Measurements from ENCODE around the gene NALCN.

NALCN gene

DNA sequence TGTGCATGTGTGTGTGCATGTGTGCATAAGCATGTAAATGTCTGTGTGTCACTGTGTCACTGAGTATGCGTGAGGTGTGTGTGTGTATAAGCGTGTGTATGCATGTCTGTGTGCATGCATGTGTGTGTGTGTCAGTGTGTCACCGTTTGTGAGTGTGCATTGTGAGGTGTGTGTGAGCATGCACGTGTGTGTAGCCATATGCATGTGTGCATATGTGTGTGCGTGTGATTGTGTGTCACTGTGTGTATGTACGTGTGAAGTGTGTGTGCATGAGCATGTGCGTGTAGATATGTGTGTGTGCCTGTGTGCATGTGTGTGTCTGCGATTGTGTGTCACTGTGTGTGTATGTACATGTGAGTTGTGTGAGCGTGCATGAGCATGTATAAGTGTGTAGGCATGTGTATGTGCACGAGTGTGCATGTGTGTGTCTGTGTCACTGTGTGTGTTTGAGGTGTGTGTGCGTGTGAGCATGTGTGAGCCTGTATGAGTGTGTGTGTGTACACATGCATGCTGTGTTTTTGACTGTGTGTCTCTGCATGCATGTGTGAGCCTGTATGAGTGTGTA lies 144.5 kb downstream of the NALCN start:
- ATAC-seq, result no peak

DNA sequence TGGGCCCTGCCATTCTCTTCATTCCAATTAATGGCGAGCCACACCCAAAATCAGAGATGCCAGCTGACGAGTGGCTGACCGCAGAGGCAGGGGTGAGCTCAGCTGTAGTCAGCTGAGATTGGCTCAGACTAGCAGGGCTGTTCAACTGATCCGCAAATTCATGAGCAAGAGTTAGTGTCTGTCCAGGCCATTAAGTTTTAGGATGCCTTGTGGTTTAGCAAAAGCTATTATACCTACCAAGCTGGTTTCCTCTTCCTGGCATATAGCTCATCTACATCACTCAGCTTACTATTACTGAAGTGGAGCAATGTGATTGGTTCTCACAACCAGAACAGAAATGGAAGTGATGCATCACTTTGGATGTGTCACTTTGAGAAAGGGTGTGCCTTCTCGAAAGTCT lies 148.7 kb downstream of the NALCN start:
- ATAC-seq, result no peak

GRCh38 chr13:101265934-101266333 lies 150.4 kb downstream of the NALCN start:
- ATAC-seq, result no peak

DNA sequence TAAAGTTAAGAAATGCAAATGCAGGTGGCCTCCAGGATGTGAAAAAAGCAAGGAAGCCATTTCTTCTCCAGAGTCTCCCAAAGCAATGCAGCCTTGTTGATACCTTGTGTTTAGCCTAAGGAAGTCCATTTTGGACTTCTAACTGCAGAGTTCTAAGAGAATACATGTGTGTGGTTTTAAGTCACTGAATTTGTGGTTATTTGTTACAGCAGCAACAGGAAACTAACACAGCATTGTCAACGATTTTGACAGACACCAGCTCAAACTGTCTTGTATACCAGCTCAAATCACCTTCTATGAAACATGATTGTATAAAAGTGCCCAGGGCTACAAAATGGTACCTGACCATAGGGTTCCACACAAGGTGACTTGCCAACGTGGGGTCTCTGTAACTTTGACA lies 151.4 kb downstream of the NALCN start:
- ATAC-seq, result no peak

GRCh38 chr13:101262306-101262705 lies 154.0 kb downstream of the NALCN start:
- ATAC-seq, result no peak

GRCh38 chr13:101258509-101258908 lies 157.8 kb downstream of the NALCN start:
- no peak for ATAC-seq

GRCh38 chr13:101258071-101258470 lies 158.2 kb downstream of the NALCN start:
- peak; percentile 92 to 95 for ATAC-seq

GRCh38 chr13:101248739-101249514 lies 167.4 kb downstream of the NALCN start:
- ATAC-seq, result no peak

GRCh38 chr13:101242720-101243119 lies 173.6 kb downstream of the NALCN start:
- no peak for ATAC-seq

DNA sequence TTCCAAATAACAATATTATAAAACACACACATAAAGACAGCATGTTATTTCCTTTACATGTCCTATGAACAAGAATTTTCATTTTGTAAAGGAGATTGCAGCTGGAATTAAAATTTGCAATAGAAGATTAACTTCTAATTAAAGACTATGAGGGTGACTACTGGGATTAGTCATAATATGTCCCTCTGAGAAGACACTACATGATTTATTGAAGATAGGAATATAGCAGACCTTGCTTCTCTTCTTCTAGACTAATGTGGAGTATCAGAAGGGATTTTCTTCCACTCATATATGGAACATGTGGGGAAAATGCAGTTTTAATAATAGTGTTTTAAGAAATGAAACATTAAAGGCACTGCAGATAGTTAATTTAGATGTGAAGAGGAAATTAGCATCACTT lies 177.8 kb downstream of the NALCN start:
- no peak for ATAC-seq

- no peak for ATAC-seq
These were observed 184.4 kb downstream of the NALCN start for GRCh38 chr13:101231751-101232428.

- ATAC-seq, result no peak
These were observed 185.9 kb downstream of the NALCN start for GRCh38 chr13:101230271-101230890.

GRCh38 chr13:101219609-101220265 lies 196.6 kb downstream of the NALCN start:
- ATAC-seq, result no peak

- no peak for ATAC-seq
These were observed 197.8 kb downstream of the NALCN start for GRCh38 chr13:101218484-101218883.

GRCh38 chr13:101217086-101217485 lies 199.2 kb downstream of the NALCN start:
- no peak for ATAC-seq

DNA sequence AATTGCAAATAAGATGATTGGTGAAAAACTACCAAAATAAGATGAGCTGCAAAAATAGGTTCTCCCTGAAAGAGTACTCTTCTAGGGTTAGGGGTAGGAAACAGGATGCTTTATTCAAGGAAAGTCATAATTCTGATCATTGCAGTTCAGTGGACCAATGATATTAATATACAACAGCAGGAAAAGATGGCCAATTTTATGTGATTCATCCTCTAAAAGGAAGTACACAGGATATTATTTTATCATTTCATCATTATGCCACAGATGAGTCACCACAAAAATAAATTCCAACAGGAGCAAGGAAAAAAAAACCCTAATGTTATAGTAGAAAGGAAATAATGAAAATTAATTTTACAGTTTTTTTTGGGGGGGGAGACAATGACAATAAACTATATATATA lies 205.0 kb downstream of the NALCN start:
- ATAC-seq, result no peak

DNA sequence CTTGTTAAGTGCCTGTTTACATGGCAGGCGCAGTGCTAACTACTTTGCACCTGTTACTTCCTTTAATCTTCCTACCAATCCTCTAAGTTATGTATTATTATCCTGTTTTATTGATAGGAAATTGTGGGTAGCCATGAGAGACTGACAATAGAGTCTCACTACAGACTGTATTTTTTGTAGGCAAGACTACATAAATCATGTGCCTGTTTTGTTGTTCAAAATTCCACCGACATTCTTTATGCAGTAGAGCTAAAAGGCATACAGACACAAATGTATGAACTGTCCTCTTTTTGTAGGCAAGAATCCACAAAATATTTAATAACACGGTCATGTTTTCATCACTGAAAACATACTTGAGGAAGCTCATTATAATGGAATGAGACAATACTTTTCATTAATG lies 205.5 kb downstream of the NALCN start:
- ATAC-seq, result no peak

GRCh38 chr13:101209206-101209893 lies 207.0 kb downstream of the NALCN start:
- ATAC-seq, result no peak

GRCh38 chr13:101205408-101205807 lies 210.9 kb downstream of the NALCN start:
- ATAC-seq, result no peak

GRCh38 chr13:101204270-101205020 lies 211.9 kb downstream of the NALCN start:
- no peak for ATAC-seq

- ATAC-seq, result no peak
These were observed 213.7 kb downstream of the NALCN start for GRCh38 chr13:101202590-101202989.

- ATAC-seq, result no peak
These were observed 225.3 kb downstream of the NALCN start for GRCh38 chr13:101190976-101191375.
